Measurements from ENCODE around the gene HGFAC.

The HGFAC gene

GRCh38 chr4:3411676-3412075 lies 30.1 kb upstream of the HGFAC start:
- WGBS, 2 experiments (ENCODE audit: insufficient coverage in 2 of 2) = 92 to 95% methylated on average over 16 of the region's 17 CpGs

GRCh38 chr4:3412257-3413020 lies 29.3 kb upstream of the HGFAC start:
- no peaks in the 10 kb centered on the region for H3K4me1 ChIP-seq (ENCODE audit: control insufficient read depth, insufficient read depth, low read length, poor library complexity, severe bottlenecking)
- peaks cover 1% of the 10 kb centered on the region for H3K36me3 ChIP-seq (ENCODE audit: control insufficient read depth, insufficient read depth, low read length)
- no peak overlapping the region for H3K4me3 ChIP-seq (ENCODE audit: extremely low read depth, insufficient read depth, low read length, poor library complexity, severe bottlenecking)
- no peaks in the 10 kb centered on the region for H3K9me3 ChIP-seq (ENCODE audit: control insufficient read depth, low read length)
- 89 to 93% methylated on average over 15 to 18 of the region's 24 CpGs for WGBS, 2 experiments (ENCODE audit: insufficient coverage in 2 of 2)
- H3K27ac ChIP-seq (ENCODE audit: low read depth, low read length, severe bottlenecking) = no peak overlapping the region

More at GRCh38 chr4:3411676-3412075, 30.1 kb upstream of the HGFAC start:
- Histone ChIP-seq H3K9me3 (ENCODE audit: control insufficient read depth, low read length) (no peaks in the 10 kb centered on the region), H3K36me3 (ENCODE audit: control insufficient read depth, insufficient read depth, low read length) (no peaks in the 10 kb centered on the region), H3K4me3 (ENCODE audit: extremely low read depth, insufficient read depth, low read length, poor library complexity, severe bottlenecking) (no peak overlapping the region), H3K4me1 (ENCODE audit: control insufficient read depth, insufficient read depth, low read length, poor library complexity, severe bottlenecking) (no peaks in the 10 kb centered on the region), H3K27ac (ENCODE audit: low read depth, low read length, severe bottlenecking) (no peak overlapping the region)

- no peaks in the 10 kb centered on the region for H3K9me3 ChIP-seq (ENCODE audit: control insufficient read depth, low read length)
- H3K36me3 ChIP-seq (ENCODE audit: control insufficient read depth, insufficient read depth, low read length) = peaks cover 9% of the 10 kb centered on the region
- H3K4me1 ChIP-seq (ENCODE audit: control insufficient read depth, insufficient read depth, low read length, poor library complexity, severe bottlenecking) = no peaks in the 10 kb centered on the region
- no peak overlapping the region for H3K27ac ChIP-seq (ENCODE audit: low read depth, low read length, severe bottlenecking)
- WGBS, 2 experiments (ENCODE audit: insufficient coverage in 2 of 2) = 93 to 95% methylated on average over 29 of the region's 29 CpGs
- no peak overlapping the region for H3K4me3 ChIP-seq (ENCODE audit: extremely low read depth, insufficient read depth, low read length, poor library complexity, severe bottlenecking)
Measured at GRCh38 chr4:3413217-3413671, 28.5 kb upstream of the HGFAC start.

- H3K4me1 ChIP-seq (ENCODE audit: control insufficient read depth, insufficient read depth, low read length, poor library complexity, severe bottlenecking) = no peaks in the 10 kb centered on the region
- peaks cover 14% of the 10 kb centered on the region for H3K36me3 ChIP-seq (ENCODE audit: control insufficient read depth, insufficient read depth, low read length)
- 92 to 95% methylated on average over 27 to 32 of the region's 32 CpGs for WGBS, 2 experiments (ENCODE audit: insufficient coverage in 2 of 2)
- H3K9me3 ChIP-seq (ENCODE audit: control insufficient read depth, low read length) = no peaks in the 10 kb centered on the region
- no peak overlapping the region for H3K27ac ChIP-seq (ENCODE audit: low read depth, low read length, severe bottlenecking)
- H3K4me3 ChIP-seq (ENCODE audit: extremely low read depth, insufficient read depth, low read length, poor library complexity, severe bottlenecking) = no peak overlapping the region
Measured at GRCh38 chr4:3413675-3414420, 27.9 kb upstream of the HGFAC start.

GRCh38 chr4:3414421-3415279 lies 27.1 kb upstream of the HGFAC start:
- H3K9me3 ChIP-seq (ENCODE audit: control insufficient read depth, low read length) = no peaks in the 10 kb centered on the region
- no peak overlapping the region for H3K4me3 ChIP-seq (ENCODE audit: extremely low read depth, insufficient read depth, low read length, poor library complexity, severe bottlenecking)
- 96 to 97% methylated on average over 23 to 28 of the region's 37 CpGs for whole genome bisulfite sequencing, 2 experiments (ENCODE audit: insufficient coverage in 2 of 2)
- H3K36me3 ChIP-seq (ENCODE audit: control insufficient read depth, insufficient read depth, low read length) = peaks cover 14% of the 10 kb centered on the region
- no peak overlapping the region for H3K27ac ChIP-seq (ENCODE audit: low read depth, low read length, severe bottlenecking)
- H3K4me1 ChIP-seq (ENCODE audit: control insufficient read depth, insufficient read depth, low read length, poor library complexity, severe bottlenecking) = peaks cover 5% of the 10 kb centered on the region

GRCh38 chr4:3415471-3416141 lies 26.2 kb upstream of the HGFAC start:
- H3K9me3 ChIP-seq (ENCODE audit: control insufficient read depth, low read length) = no peaks in the 10 kb centered on the region
- peaks cover 12% of the 10 kb centered on the region for H3K4me1 ChIP-seq (ENCODE audit: control insufficient read depth, insufficient read depth, low read length, poor library complexity, severe bottlenecking)
- H3K27ac ChIP-seq (ENCODE audit: low read depth, low read length, severe bottlenecking) = no peak overlapping the region
- no peak overlapping the region for H3K4me3 ChIP-seq (ENCODE audit: extremely low read depth, insufficient read depth, low read length, poor library complexity, severe bottlenecking)
- 95 to 96% methylated on average over 29 of the region's 33 CpGs for whole genome bisulfite sequencing, 2 experiments (ENCODE audit: insufficient coverage in 2 of 2)
- H3K36me3 ChIP-seq (ENCODE audit: control insufficient read depth, insufficient read depth, low read length) = peaks cover 14% of the 10 kb centered on the region

- Histone ChIP-seq H3K4me3 (ENCODE audit: extremely low read depth, insufficient read depth, low read length, poor library complexity, severe bottlenecking) (no peak overlapping the region), H3K4me1 (ENCODE audit: control insufficient read depth, insufficient read depth, low read length, poor library complexity, severe bottlenecking) (peaks cover 12% of the 10 kb centered on the region), H3K36me3 (ENCODE audit: control insufficient read depth, insufficient read depth, low read length) (peaks cover 14% of the 10 kb centered on the region), H3K27ac (ENCODE audit: low read depth, low read length, severe bottlenecking) (no peak overlapping the region), H3K9me3 (ENCODE audit: control insufficient read depth, low read length) (no peaks in the 10 kb centered on the region)
- WGBS, 2 experiments (ENCODE audit: insufficient coverage in 2 of 2) = 91 to 96% methylated on average over 12 to 16 of the region's 18 CpGs
Measured at GRCh38 chr4:3416270-3416669, 25.5 kb upstream of the HGFAC start.

GRCh38 chr4:3416821-3417221 lies 24.9 kb upstream of the HGFAC start:
- H3K36me3 ChIP-seq (ENCODE audit: control insufficient read depth, insufficient read depth, low read length) = peaks cover 14% of the 10 kb centered on the region
- H3K9me3 ChIP-seq (ENCODE audit: control insufficient read depth, low read length) = no peaks in the 10 kb centered on the region
- H3K27ac ChIP-seq (ENCODE audit: low read depth, low read length, severe bottlenecking) = no peak overlapping the region
- H3K4me3 ChIP-seq (ENCODE audit: extremely low read depth, insufficient read depth, low read length, poor library complexity, severe bottlenecking) = no peak overlapping the region
- peaks cover 12% of the 10 kb centered on the region for H3K4me1 ChIP-seq (ENCODE audit: control insufficient read depth, insufficient read depth, low read length, poor library complexity, severe bottlenecking)
- 96 to 97% methylated on average over 17 of the region's 17 CpGs for WGBS, 2 experiments (ENCODE audit: insufficient coverage in 2 of 2)

GRCh38 chr4:3417448-3417847 lies 24.3 kb upstream of the HGFAC start:
- Histone ChIP-seq H3K4me3 (ENCODE audit: extremely low read depth, insufficient read depth, low read length, poor library complexity, severe bottlenecking) (no peak overlapping the region), H3K36me3 (ENCODE audit: control insufficient read depth, insufficient read depth, low read length) (peaks cover 16% of the 10 kb centered on the region), H3K27ac (ENCODE audit: low read depth, low read length, severe bottlenecking) (no peak overlapping the region), H3K4me1 (ENCODE audit: control insufficient read depth, insufficient read depth, low read length, poor library complexity, severe bottlenecking) (peaks cover 12% of the 10 kb centered on the region), H3K9me3 (ENCODE audit: control insufficient read depth, low read length) (no peaks in the 10 kb centered on the region)
- WGBS, 2 experiments (ENCODE audit: insufficient coverage in 2 of 2) = 96 to 98% methylated on average over 16 to 20 of the region's 21 CpGs

Measured in mesodermal cell (in vitro differentiated cells).